HepG2 (cell line): ENCODE measurements around the gene PAFAH1B1.

Experiments used
- ARHGAP35 ChIP-seq: sonication (generic); formaldehyde crosslinking; IDR thresholded peaks from 2 replicates; pipeline ENCODE4 v1.9.0; 2022; ENCODE audit warnings: mild to moderate bottlenecking, inconsistent platforms, moderate library complexity, missing genetic modification reagents, borderline replicate concordance
- CREB1 ChIP-seq, 2 experiments: fragments of 450-650 bp in 1 of 2; IDR thresholded peaks; 2 replicates each; pipeline ENCODE4 v1.6.1; 2016 to 2017; ENCODE audit warnings: control low read depth in 1 of 2, mild to moderate bottlenecking in 1 of 2, missing compliant biosample characterization in 1 of 2, missing genetic modification characterization in 1 of 2
- FOXJ3 ChIP-seq: sonication (generic); formaldehyde crosslinking; IDR thresholded peaks from 2 replicates; pipeline ENCODE4 v1.4.0; 2020; ENCODE audit warnings: missing genetic modification reagents, mild to moderate bottlenecking, borderline replicate concordance
- MYNN ChIP-seq: sonication (generic); formaldehyde crosslinking; IDR thresholded peaks from 2 replicates; pipeline ENCODE4 v1.4.0; 2020; ENCODE audit warnings: mild to moderate bottlenecking, low read depth, missing genetic modification reagents
- RNF2 ChIP-seq: fragments of 450-650 bp; conservative IDR thresholded peaks from 2 replicates; pipeline ENCODE4 v1.6.1; 2016; ENCODE audit warnings: low read depth
- ZNF430 ChIP-seq: sonication (generic); formaldehyde crosslinking; IDR thresholded peaks from 2 replicates; pipeline ENCODE4 v1.9.0; 2021; ENCODE audit warnings: mild to moderate bottlenecking, missing genetic modification reagents
- ZNF850 ChIP-seq: sonication (generic); formaldehyde crosslinking; conservative IDR thresholded peaks from 2 replicates; pipeline ENCODE4 v1.9.0; 2021; ENCODE audit warnings: mild to moderate bottlenecking, missing genetic modification reagents
- TF ChIP-seq, protein P1 (sequence below): sonication (generic); formaldehyde crosslinking; IDR thresholded peaks from 2 replicates; pipeline ENCODE4 v1.5.0; 2020; ENCODE audit warnings: mild to moderate bottlenecking, missing genetic modification reagents, moderate library complexity

DNA sequence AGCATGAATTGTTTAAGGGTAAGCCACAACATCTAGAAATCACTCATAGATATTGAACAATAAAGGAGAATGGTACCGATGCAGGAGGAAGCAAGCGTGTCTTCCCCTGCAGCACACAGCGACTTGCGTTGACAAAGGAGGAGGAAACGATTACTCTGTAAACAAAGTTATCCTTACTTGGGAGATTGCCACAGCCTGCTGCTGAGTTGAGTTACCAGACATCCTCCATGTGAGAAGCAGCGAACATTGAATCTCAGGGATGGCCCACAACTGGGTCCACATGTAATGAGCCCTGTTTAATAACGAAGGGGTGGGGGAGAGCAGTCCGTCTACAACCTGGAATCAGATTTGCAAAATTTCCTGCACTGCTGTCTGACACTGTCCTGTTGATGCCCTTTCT lies 90.5 kb downstream of the PAFAH1B1 start:
- TF ChIP-seq MYNN (no peak), ARHGAP35 (CRISPR knock-in tag) (no peak), RNF2 (no peak), ZNF850 (CRISPR knock-in tag) (no peak), ZNF430 (CRISPR knock-in tag) (no peak), CREB1 (IDR thresholded peaks at IDR 0.05) (no peak), CREB1 (CRISPR knock-in tag; IDR thresholded peaks at IDR 0.05) (no peak), FOXJ3 (CRISPR knock-in tag) (no peak)
- TF ChIP-seq, protein P1, sequence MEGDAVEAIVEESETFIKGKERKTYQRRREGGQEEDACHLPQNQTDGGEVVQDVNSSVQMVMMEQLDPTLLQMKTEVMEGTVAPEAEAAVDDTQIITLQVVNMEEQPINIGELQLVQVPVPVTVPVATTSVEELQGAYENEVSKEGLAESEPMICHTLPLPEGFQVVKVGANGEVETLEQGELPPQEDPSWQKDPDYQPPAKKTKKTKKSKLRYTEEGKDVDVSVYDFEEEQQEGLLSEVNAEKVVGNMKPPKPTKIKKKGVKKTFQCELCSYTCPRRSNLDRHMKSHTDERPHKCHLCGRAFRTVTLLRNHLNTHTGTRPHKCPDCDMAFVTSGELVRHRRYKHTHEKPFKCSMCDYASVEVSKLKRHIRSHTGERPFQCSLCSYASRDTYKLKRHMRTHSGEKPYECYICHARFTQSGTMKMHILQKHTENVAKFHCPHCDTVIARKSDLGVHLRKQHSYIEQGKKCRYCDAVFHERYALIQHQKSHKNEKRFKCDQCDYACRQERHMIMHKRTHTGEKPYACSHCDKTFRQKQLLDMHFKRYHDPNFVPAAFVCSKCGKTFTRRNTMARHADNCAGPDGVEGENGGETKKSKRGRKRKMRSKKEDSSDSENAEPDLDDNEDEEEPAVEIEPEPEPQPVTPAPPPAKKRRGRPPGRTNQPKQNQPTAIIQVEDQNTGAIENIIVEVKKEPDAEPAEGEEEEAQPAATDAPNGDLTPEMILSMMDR (CRISPR knock-in tag), result no peak
